C4-2B (cell line): ENCODE measurements around the gene LIPG.

Experiments
- CTCF ChIP-seq: fragments of 450-650 bp; conservative IDR thresholded peaks from 2 replicates; pipeline ENCODE4 v1.5.1; 2017; ENCODE audit warnings: mild to moderate bottlenecking
- ZFX ChIP-seq: fragments of 450-650 bp; IDR thresholded peaks from 2 replicates; pipeline ENCODE4 v1.6.1; 2017

GRCh38 chr18:49613641-49614151 is 51.8 kb downstream of the LIPG start:
- TF ChIP-seq CTCF, result no peak
- no peak for TF ChIP-seq ZFX
